NCI-H146 treated with DMSO at 0.1 percent for 48 hours (cell line): Measurements from ENCODE around the gene NCOA5.
"Not testable (repeated sequence)": the region's sequence is repeated elsewhere in the genome, so short reads cannot be mapped to it uniquely, and the experiment has no call there.

ENCODE experiments used
- DNase-seq: peaks from one replicate; lab custom pipeline; 2025; ENCODE audit not compliant: unreplicated experiment; lab: John Stamatoyannopoulos, UW

The NCOA5 gene

DNA sequence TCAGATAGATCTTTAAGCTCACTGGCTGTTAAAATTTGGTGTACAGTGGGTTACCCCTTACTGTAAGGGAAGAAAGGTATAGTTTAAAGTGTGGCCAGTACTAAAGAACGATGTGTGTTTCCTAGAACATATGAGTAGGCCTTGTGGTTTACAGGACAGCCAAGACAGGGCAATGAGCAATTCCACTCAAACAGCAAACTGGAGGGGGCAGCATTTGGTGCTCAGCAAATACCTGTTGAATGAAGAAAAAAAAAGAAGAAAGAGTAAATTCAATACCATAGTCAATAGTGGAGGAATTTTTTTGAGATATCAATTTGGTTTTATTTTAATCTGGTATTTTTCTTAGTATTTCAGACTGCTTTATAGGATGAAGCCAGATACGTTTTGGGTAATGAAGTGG lies 3.8 kb upstream of the NCOA5 start:
- no peak for DNase-seq

DNA sequence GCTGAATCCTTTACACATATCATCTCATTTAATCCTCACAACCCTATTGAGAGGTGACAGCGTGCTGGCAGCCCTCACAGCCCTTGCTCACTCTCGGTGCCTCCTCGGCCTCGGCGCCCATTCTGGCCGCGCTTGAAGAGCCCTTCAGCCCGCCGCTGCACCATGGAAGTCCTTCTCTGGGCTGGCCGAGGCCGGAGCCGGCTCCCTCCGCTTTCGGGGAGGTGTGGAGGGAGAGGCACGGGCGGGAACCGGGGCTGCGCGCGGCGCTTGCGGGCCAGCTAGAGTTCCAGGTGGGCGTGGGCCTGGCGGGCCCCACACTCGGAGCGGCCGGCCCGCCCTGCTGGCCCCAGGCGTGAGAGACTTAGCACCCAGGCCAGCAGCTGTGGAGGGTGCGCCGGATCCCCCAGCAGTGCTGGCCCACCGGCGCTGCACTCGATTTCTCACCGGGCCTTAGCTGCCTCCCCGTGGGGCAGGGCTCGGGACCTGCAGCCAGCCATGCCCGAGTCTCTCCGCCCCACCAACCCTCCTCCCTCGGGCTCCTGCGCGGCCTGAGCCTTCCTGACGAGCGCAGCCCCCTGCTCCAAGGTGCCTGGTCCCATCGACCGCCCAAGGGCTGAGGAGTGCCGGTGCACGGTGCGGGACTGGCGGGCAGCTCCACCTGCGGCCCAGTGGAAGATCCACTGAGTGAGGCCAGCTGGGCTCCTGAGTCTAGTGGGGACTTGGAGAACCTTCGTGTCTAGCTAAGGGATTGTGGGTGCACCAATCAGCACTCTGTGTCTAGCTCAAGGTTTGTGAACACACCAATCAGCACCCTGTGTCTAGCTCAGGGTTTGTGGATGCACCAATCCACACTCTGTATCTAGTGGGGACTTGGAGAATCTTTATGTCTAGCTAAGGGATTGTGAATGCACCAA lies 2.1 kb upstream of the NCOA5 start:
- not testable (repeated sequence) for DNase-seq

DNA sequence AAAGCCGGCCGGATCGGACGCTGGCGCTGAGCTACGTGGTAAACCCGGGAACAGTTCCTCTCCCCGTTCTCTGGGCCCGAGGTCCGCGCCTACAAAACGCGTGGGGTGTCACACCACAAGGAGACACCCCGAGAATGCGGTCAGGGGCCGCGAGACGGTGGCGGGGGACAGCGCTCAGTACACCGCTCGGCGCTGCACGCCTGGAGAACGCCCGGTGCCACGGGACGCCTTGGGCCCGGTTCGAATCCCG lies 670 bp downstream of the NCOA5 start:
- no peak for DNase-seq

DNA sequence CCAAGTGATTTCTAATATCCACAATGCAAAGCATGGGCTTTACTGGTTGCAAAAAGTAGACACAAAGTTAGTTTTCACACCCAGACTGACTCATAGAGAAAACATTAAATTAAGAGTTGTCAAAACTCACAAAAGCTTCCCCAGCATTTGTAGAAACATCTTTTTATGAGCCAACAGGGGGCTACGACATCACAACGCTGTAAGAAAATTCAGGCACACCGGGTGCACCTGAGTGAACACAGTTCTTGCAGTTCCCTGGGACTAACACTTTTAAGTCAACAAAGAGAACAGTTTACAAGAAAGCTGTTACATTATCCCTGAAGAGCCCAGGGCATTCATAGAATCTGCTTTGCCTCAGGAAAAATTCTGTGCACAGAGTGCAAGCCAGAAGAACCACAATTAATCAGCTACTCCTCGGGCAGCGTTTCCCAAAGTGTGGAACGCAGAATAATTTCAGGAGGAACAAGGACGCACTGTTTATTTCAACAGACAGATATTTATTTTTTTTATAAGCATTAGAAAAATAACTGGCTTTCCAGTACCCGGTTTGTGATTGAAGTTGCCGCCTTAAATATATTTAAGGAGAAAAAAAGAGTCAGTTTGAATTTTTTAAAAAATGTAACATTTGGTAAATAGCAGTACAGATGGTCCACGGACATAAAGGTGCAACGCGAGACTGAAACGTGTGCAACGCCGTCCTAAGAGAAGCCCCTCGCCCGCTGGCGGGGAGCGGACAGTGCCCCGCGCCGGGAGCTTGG lies 1.2 kb downstream of the NCOA5 start:
- DNase-seq: peak; percentile 20

DNA sequence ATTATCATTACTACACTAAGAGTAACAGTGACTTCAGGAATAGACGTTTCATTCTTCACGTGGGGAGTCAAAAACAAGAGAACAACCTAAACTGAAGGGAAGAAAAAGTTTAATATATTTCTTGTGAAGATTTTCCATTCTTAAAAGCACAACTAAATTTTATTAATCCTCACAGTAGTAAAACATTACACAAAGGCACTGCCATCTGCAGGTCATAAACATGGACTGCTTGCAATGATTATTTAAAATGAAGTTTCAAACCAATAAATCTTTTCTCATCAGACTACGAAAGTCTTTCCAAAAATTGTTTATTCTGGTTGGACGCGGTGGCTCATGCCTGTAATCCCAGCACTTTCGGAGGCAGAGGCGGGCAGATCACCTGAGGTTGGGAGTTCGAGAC lies 2.6 kb downstream of the NCOA5 start:
- no peak for DNase-seq

DNA sequence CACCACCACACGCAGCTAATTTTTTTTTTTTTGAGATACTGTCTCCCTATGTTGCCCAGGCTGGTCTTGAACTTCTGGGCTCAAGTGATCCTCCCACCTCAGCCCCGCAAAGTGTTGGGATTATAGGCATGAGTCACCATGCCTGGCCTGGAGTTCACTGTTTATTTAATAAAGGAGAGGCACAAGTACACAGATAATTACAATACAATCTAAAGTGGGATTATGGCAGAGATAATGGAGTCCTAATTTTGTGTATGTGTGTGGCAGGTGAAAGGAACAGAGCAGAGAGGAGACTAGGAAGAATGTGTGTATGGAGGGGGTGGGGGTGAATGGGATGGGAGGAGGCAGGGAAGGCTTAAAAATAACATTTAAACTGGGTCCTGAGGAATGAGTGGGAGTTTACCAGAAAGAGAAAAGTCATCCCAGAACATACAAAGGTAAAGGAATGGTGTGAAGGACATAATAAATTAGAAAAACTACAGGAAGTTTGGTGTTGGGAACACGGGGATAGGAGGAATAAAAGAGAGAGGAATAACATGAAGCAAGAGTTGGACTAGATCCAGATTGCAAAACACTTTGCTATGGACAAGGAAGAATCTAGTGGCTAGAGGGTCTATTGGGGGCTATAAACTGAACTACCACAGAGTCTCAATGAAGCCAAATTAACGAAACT lies 4.4 kb downstream of the NCOA5 start:
- DNase-seq: peak; percentile 92

DNA sequence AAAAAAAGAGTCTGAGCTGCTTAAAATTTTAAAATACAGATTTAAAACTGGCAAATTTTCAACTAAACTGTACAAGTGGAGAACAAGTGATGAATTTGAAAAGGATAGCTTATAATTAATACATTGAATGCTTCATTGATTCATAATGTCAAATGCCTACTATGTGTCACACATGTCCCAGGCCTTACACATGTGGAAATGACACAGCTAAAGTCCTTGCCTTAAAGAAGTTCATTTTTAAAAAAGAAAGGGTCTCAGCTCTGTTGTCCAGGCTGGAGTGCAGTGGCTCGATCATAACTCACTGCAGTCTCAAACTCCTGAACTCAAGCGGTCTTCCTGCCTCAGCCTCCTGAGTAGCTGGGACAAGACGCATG lies 5.0 kb downstream of the NCOA5 start:
- no peak for DNase-seq

DNA sequence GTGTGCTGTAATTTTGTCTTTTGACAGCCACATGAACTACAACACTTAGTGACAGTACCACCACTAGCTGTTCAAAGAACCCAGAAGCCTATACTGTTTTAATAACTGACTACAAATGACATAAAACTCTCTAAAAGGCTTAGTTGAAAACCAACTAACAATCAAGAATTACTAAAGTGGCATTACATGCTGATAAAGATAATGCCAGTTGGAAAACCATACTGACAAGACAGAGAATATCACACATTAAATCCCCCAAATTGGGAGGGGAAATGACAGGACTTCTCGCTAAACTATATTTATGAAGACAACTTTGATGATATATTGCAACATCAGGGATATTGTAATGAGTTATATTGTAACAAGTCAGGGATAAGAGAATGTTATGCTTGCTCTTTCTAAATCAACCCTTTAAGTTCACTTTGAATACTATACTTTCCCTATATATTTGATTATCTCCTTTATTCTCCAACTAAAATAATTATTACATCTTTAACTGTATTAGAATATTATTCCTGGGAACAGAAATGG lies 6.2 kb downstream of the NCOA5 start:
- DNase-seq: no peak

DNA sequence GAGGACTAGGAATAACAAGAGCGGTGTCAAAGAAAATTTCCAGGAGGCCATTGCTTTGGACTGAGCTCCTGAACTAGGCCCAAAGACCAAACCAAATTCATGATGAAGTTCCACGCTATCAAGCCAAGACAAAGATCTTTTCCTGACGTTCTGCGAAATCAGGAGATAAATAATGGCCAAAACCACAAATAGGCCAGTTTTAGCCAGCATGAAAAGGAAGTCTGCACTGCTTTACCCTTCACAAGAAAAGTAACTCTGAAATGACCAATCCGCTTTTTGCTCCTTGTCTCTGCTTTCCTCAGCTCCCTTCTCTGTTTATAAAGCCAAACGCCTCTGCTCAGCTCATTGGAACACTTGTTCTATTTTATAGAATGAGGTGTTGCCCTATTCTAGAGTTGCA lies 6.7 kb downstream of the NCOA5 start:
- DNase-seq: no peak

DNA sequence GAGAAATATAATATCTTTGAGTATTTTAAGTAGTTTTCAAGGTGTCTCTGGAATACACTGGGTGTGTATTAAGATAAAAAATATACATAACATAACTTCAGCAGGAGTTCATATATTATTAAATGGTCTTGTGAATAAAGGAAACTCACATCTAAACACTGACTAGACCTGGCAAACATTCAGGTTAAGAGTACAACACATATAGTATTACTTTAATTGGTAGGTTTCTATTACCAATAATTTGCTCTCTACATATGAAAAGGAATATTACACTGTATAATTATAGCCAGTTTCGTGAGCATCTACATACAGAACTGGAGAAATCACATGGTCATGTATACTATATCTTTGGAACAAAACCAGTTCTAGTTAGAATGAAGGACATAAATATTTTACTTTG lies 8.7 kb downstream of the NCOA5 start:
- no peak for DNase-seq

DNA sequence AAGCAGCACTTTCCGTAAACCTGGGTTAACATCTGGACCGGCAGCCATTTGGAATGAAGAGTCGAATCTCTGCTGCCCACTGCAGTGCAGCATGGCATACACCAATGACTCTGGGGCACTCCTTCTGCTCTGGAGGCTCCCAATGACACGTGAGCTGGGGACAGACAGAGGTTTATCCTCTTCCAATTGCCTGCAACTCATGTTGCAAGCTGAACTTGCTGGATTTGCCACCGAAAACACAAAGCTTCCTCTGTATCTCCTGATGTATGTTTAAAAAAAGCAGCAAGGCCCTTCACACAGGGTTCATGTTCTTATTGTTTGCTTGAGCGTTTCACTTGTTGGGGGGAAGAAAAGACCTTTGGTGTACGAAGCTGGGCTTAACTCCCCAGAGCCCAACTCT lies 10.8 kb downstream of the NCOA5 start:
- no peak for DNase-seq

DNA sequence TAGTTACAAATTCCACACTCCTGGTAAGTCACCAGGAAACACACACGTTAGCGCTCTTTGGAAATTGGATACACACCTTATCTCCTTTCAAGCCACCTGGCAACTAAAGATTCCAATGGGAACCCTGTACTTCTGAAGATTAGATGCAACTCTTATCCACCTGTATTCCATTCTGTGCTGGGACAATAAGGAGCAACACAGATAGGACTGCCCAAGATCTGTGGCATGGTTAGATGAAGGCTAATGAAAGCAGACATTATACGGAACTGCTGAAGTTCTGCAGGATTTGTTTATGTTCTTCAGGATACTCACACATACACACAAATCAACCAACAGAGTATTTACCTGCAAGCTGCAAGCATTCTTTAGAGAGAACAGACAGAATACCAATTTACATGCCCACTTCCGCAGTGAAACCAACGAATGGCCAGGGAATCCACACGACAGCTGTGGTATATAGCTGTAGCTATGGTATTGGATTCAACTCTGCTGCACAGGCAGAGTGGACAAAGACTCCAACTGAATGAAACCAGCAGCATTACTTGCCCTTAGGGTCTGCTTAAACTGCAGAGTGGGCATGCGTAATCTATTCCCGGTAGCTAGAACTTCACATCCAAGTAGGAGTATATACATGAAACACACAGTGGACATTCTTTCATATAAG lies 12.0 kb downstream of the NCOA5 start:
- DNase-seq: no peak

DNA sequence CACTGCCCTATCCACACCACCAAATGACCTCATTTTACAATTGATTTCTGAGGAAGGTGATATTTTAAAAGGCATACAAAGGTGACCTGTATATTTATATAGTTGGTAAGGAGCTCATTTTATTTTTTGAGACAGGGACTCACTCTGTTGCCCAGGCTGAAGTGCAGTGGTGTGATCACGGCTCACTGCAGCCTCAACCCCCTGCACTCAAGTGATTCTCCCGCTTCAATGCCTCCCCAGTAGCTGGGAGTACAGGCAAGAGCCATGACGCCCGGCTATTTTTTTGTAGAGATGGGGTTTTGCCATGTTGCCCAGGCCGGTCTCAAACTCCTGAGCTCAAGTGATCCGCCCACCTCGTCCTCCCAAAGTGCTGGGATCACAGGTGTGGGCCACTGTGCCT lies 13.0 kb downstream of the NCOA5 start:
- DNase-seq: no peak

DNA sequence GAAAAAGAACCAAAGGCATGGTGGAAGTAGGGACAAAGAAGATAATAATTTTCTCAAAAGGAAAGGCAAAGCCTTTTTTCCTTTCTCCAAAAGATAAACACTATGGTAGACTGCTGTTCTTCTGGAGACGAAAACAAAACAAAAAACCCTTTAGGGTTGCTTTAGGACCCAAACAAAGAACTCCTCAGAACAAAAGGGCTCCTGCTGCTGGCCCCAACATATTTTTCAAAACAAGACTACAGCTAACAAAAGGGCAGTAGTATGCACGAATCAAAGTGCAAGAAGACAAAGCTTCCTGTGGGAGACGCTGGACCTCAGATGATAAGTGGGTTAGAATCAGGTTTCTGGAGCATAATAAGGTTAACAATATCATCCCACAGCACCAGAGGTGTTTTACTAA lies 15.8 kb downstream of the NCOA5 start:
- no peak for DNase-seq

DNA sequence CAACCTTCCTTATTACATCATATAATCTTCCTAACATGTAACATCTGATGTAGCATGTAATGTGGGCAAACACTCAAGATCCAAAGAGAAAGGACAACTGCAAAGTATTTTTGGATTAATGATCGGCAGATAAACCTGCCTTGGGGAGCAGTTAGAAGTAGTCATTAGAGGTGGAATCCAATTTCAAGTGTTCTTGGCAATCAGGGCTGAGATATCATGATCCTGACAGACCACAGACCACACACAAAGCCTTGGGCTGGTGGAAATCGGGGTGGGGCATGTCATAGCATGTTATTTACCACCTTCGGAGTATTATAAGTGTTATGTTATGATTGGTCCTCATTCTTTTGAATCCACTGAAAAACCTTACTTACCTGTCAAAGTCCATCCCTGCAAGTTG lies 16.3 kb downstream of the NCOA5 start:
- no peak for DNase-seq

DNA sequence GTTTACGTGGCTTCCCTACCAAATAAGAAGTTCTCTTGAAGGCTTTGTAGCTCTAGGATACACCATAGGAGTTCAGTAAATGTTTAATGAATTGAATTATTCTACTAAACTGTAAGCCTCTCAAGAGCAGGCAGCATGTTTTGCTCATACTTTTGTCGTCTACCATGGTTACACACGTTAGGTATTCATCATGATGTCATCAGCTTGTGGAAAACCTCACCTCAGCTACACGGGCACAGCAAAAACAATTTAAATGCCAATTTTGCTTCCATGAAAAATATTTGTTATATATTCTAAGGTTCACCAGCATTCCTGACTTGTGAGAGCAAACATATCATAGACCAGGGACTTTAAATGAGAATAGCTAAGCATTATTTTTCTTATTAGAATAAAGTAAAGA lies 16.7 kb downstream of the NCOA5 start:
- DNase-seq: no peak

DNA sequence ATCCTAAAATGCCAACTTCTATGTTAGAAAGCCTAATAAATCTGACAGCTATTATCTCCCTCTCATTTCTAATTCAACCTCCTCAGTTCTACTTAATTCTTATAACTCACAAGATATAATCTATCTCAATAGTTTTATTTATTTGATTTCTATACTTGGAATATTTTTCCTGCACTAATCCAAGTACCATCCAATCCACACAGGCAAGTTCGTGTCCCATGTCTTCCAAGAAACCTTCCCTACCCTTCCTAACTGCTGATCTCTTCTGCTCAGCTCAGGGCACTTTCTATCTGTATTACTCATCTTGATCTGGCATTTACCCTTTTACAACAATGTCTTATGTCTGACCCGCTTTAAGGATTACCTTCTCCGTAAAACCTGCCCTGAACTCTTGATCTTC lies 18.2 kb downstream of the NCOA5 start:
- no peak for DNase-seq

DNA sequence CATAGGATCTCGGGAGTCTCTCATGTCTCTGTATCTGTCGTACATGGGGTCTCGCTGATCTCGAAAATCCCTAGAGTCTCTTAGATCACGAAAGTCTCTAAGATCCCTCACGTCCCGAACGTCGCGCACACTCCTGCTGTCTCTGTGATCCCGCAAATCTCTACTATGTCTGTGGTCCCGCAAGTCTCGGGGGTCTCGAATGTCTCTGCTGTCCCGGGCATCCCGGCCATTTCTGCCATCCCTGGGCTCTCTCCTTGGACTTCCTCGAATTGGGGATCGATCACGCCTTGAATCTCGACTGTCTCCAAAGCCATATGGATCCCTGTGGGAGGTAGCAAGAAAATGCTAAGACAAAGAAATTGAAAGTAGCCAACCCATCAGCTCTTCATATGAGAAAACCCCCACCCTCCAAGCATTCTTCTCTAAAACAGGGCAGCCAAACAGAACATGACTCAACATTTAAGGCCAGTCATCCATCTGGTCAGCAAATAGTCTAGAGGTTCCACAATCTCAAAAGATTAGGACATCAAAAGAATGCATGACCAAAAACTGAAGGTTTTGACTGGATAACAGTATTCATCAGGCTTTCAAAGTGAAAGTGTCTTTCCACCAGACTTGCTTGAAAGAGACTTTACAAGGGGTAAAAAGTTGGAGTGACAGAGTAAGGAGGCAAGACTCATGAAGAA lies 19.4 kb downstream of the NCOA5 start:
- DNase-seq: no peak

DNA sequence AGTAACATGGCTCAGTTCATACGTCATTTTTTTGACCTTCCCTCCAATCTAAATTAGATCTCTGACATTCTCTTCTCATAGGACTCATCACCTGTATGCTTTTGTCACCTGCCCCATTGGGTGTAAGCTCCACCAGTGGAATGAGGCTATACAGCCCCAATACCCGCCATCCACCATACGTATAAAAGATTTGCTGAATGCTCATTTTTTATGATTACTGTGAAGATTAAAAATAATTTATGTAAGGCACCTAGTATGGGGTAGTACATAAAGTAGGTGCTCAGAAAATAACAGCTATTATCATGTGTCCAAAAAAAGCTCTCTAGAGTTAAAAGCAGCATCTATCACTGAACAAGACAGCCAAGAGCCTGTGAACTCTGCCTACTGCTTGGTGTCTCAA lies 24.1 kb downstream of the NCOA5 start:
- no peak for DNase-seq

DNA sequence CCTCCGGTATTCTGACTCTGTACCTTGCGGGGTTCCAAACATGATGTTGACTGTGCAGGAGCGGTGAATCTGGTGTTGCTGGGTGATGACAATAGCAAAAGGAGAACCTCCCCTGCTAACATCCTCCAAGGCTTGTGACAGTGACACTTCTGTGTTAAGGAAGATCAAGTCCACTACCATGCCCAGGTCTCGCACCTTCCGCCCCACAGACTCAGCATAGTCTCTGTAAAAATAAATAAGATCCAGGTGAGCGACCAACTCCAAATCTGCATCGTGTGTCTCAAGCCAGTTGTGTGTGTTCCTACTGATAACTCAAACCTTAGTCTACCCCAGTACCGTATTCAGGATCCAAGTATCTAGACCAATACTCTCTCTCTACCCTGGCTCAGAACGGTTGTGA lies 24.8 kb downstream of the NCOA5 start:
- DNase-seq: no peak

DNA sequence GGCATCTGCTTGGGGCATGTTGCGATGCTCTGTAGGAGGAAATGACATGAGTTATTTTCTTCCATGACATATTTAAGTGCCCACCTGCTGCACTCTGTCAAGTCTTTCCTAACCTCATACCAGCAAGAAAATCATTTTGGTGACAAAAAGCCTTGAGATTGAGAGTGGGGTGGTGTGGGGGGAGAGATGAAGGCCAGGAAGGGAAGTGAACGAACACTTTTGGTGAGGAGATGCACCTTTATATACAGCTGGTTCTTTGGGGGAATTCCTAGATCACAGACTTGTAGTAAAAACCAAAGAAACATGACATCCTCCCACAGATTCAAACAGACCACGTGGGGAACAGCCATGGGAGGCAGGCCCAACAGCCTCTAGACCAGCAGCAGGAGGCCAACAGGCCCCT lies 26.1 kb downstream of the NCOA5 start:
- DNase-seq: no peak
